Stomach (tissue), 4 donors: Measurements from ENCODE around the gene ZNF518B.

Experiments
- CTCF ChIP-seq, 7 experiments: fragments of 450-650 bp in 4 of 7; fragments of 200-600 bp in 3 of 7; sonication (generic) in 3 of 7; IDR thresholded peaks; one replicate each; pipeline ENCODE4 v1.5.1; 2016 to 2019; ENCODE audit warnings: antibody characterized with exemption in 7 of 7, control low read depth in 2 of 7, mild to moderate bottlenecking in 1 of 7
- POLR2A ChIP-seq, 4 donors: fragments of 450-650 bp; IDR thresholded peaks; one replicate each; pipeline ENCODE4 v1.6.1; 2016; ENCODE audit warnings: antibody characterized with exemption in 4 of 4, control low read depth in 2 of 4, mild to moderate bottlenecking in 1 of 4, moderate library complexity in 1 of 4
- POLR2AphosphoS5 ChIP-seq, 3 donors: sonication (generic); formaldehyde crosslinking; IDR thresholded peaks; one replicate each; pipeline ENCODE4 v1.6.1; 2016; ENCODE audit warnings: antibody characterized with exemption in 3 of 3

GRCh38 chr4:10441512-10441911 is 15.7 kb downstream of the ZNF518B start:
- TF ChIP-seq CTCF (IDR thresholded peaks at IDR 0.05) (no peak), POLR2AphosphoS5 (IDR thresholded peaks at IDR 0.05) (no peak), POLR2A (IDR thresholded peaks at IDR 0.05) (no peak)
